Keratinocyte (primary cell): ENCODE results near the gene FAM53A. TPM values are rescaled to one million over a fixed set of nuclear protein-coding genes. Genes with fewer than 3 reads are reported as not detected.

Experiments used
- DNase-seq: peaks from one replicate; pipeline ENCODE4 v3.0.0-alpha.2; 2011; ENCODE audit warnings: low read depth, missing footprints, low spot score
- FAIRE-seq: peaks from 2 replicates; lab custom pipeline; 2011; peaks lifted over from hg19 to GRCh38; lab: Jason Lieb, UNC
- H2AFZ ChIP-seq: 2 replicates; pipeline ENCODE4 v1.6.0; 2012; ENCODE audit warnings: low read length, control low read depth, inconsistent platforms; ENCODE audit not compliant: control insufficient read depth
- H3K27ac ChIP-seq: 2 replicates; pipeline ENCODE4 v1.5.1; 2011; ENCODE audit warnings: low read length; ENCODE audit not compliant: control insufficient read depth, insufficient read depth
- H3K27me3 ChIP-seq: 3 replicates; pipeline ENCODE4 v1.6.0; 2011; ENCODE audit warnings: low read length; ENCODE audit not compliant: control insufficient read depth, insufficient read depth; ENCODE audit errors: extremely low read depth
- H3K36me3 ChIP-seq, 2 experiments: 2 replicates in 1 of 2; 3 replicates in 1 of 2; pipeline ENCODE4 v1.5.1; 2011; ENCODE audit warnings: low read length in 2 of 2, mild to moderate bottlenecking in 1 of 2; ENCODE audit not compliant: control insufficient read depth in 2 of 2, insufficient read depth in 2 of 2; ENCODE audit errors: extremely low read depth in 1 of 2
- H3K4me1 ChIP-seq: 3 replicates; pipeline ENCODE4 v1.5.1; 2011; ENCODE audit warnings: low read length; ENCODE audit not compliant: control insufficient read depth, insufficient read depth; ENCODE audit errors: extremely low read depth
- H3K4me2 ChIP-seq: 3 replicates; pipeline ENCODE4 v1.6.0; 2011; ENCODE audit warnings: low read depth, low read length; ENCODE audit not compliant: control insufficient read depth, insufficient read depth; ENCODE audit errors: extremely low read depth
- H3K4me3 ChIP-seq, 3 experiments: fragments of 200-600 bp in 1 of 3; sonication (generic) in 1 of 3; 2 replicates in 2 of 3; 3 replicates in 1 of 3; pipeline ENCODE4 v1.5.1; 2011 to 2016; ENCODE audit warnings: low read length in 3 of 3, mild to moderate bottlenecking in 3 of 3, control low read depth in 2 of 3, inconsistent platforms in 1 of 3, low read depth in 1 of 3, mixed read lengths in 1 of 3, mixed run types in 1 of 3, moderate library complexity in 1 of 3; ENCODE audit not compliant: control insufficient read depth in 2 of 3, insufficient read depth in 2 of 3; ENCODE audit errors: extremely low read depth in 1 of 3
- H3K79me2 ChIP-seq: 2 replicates; pipeline ENCODE4 v1.6.0; 2012; ENCODE audit warnings: low read length; ENCODE audit not compliant: control insufficient read depth, insufficient read depth
- H3K9ac ChIP-seq: 3 replicates; pipeline ENCODE4 v1.6.0; 2011; ENCODE audit warnings: low read length; ENCODE audit not compliant: control insufficient read depth, insufficient read depth; ENCODE audit errors: extremely low read depth
- H3K9me1 ChIP-seq: 3 replicates; pipeline ENCODE4 v1.6.0; 2011; ENCODE audit warnings: low read length; ENCODE audit not compliant: control insufficient read depth, insufficient read depth; ENCODE audit errors: extremely low read depth
- H3K9me3 ChIP-seq: 2 replicates; pipeline ENCODE4 v1.5.1; 2012; ENCODE audit warnings: low read depth, low read length; ENCODE audit not compliant: control insufficient read depth
- H4K20me1 ChIP-seq: 3 replicates; pipeline ENCODE4 v1.6.0; 2011; ENCODE audit warnings: low read length; ENCODE audit not compliant: control insufficient read depth, insufficient read depth; ENCODE audit errors: extremely low read depth
- CTCF ChIP-seq, 3 experiments: IDR thresholded peaks in 1 of 3; conservative IDR thresholded peaks in 1 of 3; optimal IDR thresholded peaks in 1 of 3; 2 replicates in 2 of 3; 3 replicates in 1 of 3; pipeline versions ENCODE3 to v1.5.1; 2011; ENCODE audit warnings: low read length in 3 of 3, mild to moderate bottlenecking in 3 of 3, moderate library complexity in 2 of 3, control low read depth in 1 of 3, inconsistent platforms in 1 of 3; ENCODE audit not compliant: insufficient read depth in 2 of 3; ENCODE audit errors: extremely low read depth in 1 of 3
- EZH2 ChIP-seq: IDR thresholded peaks from one replicate; pipeline ENCODE4 v1.6.1; 2012; ENCODE audit warnings: inconsistent platforms, mild to moderate bottlenecking, low read length, moderate library complexity
- dilution Hi-C: fragments of 300-500 bp; cut with MboI; formaldehyde crosslinking; loops from one replicate; pipeline ENCODE4 v1.7.0; 2020; ENCODE audit warnings: low sequenced_read_pairs; ENCODE audit not compliant: extremely low pct_ligation_motif_present
- polyA plus RNA-seq, 5 experiments: library from polyadenylated mRNA; depleted of rRNA in 3 of 5; stranded (reverse) in 3 of 5; stranded (forward) in 1 of 5; unstranded in 1 of 5; fragments of >200 nt; gene quantifications; 1 replicate in 1 of 5; 2 replicates in 3 of 5; 3 replicates in 1 of 5; pipeline versions ENCODE4 v1.2.1 to v1.2.3, GENCODE V29; 2011 to 2012; ENCODE audit warnings: missing spikeins in 2 of 5, low read depth in 1 of 5, low replicate concordance in 1 of 5

The FAM53A gene
- polyA plus RNA-seq, 1 donor (not counting 4 experiments of a cell fraction or from before 2014, with no cell fraction given), result 0.50 TPM

- Histone ChIP-seq H3K79me2 (no peaks in the 10 kb centered on the region), H3K9ac (no peak overlapping the region), H3K4me3 (no peak overlapping the region), H3K36me3 (no peaks in the 10 kb centered on the region), H4K20me1 (no peaks in the 10 kb centered on the region), H3K27me3 (no peaks in the 10 kb centered on the region), H2AFZ (no peak overlapping the region), H3K9me3 (peaks cover 2% of the 10 kb centered on the region), H3K27ac (no peak overlapping the region), H3K9me1 (no peaks in the 10 kb centered on the region), H3K4me1 (no peaks in the 10 kb centered on the region), H3K4me2 (no peak overlapping the region)
- FAIRE-seq (no peak), DNase-seq (no peak)
- TF ChIP-seq EZH2 (no peak), CTCF (optimal IDR thresholded peaks at IDR 0.05 in 1 of 3, IDR thresholded peaks at IDR 0.05 in 1 of 3, conservative IDR thresholded peaks at IDR 0.05 in 1 of 3; ENCODE audit: extremely low read depth in 1 of 3, insufficient read depth in 2 of 3, low read length in 3 of 3) (no peak)
- dilution Hi-C loops, result no loop called here
These were observed 61.2 kb downstream of the FAM53A start for GRCh38 chr4:1622956-1623355.

GRCh38 chr4:1622238-1622637, 61.9 kb downstream of the FAM53A start:
- Histone ChIP-seq H3K4me1 (no peaks in the 10 kb centered on the region), H3K9me1 (no peaks in the 10 kb centered on the region), H3K27ac (no peak overlapping the region), H2AFZ (no peak overlapping the region), H3K9me3 (peaks cover 4% of the 10 kb centered on the region), H3K9ac (no peak overlapping the region), H3K4me2 (no peak overlapping the region), H3K27me3 (no peaks in the 10 kb centered on the region), H4K20me1 (no peaks in the 10 kb centered on the region), H3K36me3 (no peaks in the 10 kb centered on the region), H3K4me3 (no peak overlapping the region), H3K79me2 (no peaks in the 10 kb centered on the region)
- FAIRE-seq (no peak), DNase-seq (no peak)
- TF ChIP-seq CTCF (optimal IDR thresholded peaks at IDR 0.05 in 1 of 3, IDR thresholded peaks at IDR 0.05 in 1 of 3, conservative IDR thresholded peaks at IDR 0.05 in 1 of 3; ENCODE audit: extremely low read depth in 1 of 3, insufficient read depth in 2 of 3, low read length in 3 of 3) (no peak), EZH2 (no peak)
- dilution Hi-C loops, result no loop called here
